SK-N-SH treated with all-trans-retinoic acid at 6 μM for 48 hours (cell line): ENCODE measurements around the gene ADGRV1.

Experiments
- ATAC-seq: fragments of 200-7000 bp; cut with Tn5 transposase; 3 replicates; pipeline ENCODE4 v1.9.1; 2020; ENCODE audit warnings: mild to moderate bottlenecking, moderate library complexity
- BACH2 ChIP-seq: fragments of 250-450 bp; sonication (Bioruptor Pico); IDR thresholded peaks from 2 replicates; pipeline ENCODE4 v1.9.0; 2021; ENCODE audit warnings: mild to moderate bottlenecking, borderline replicate concordance
- CREB5 ChIP-seq: fragments of 250-450 bp; sonication (Bioruptor Pico); IDR thresholded peaks from 2 replicates; pipeline ENCODE4 v1.5.1; 2020; ENCODE audit warnings: low read depth, mild to moderate bottlenecking, moderate library complexity
- CSDC2 ChIP-seq: fragments of 250-450 bp; sonication (Bioruptor Pico); IDR thresholded peaks from 2 replicates; pipeline ENCODE4 v1.5.0; 2020; ENCODE audit warnings: mild to moderate bottlenecking, moderate library complexity
- GLIS3 ChIP-seq: fragments of 250-450 bp; sonication (Bioruptor Pico); IDR thresholded peaks from 2 replicates; pipeline ENCODE4 v1.5.0; 2020; ENCODE audit warnings: mild to moderate bottlenecking, moderate library complexity
- ISL1 ChIP-seq: fragments of 250-450 bp; sonication (Bioruptor Pico); IDR thresholded peaks from 2 replicates; pipeline ENCODE4 v2.1.2; 2022; ENCODE audit warnings: mild to moderate bottlenecking, moderate library complexity
- OSR1 ChIP-seq: fragments of 250-450 bp; sonication (Bioruptor Pico); IDR thresholded peaks from 2 replicates; pipeline ENCODE4 v1.8.0; 2022; ENCODE audit warnings: moderate library complexity, mild to moderate bottlenecking, inconsistent platforms
- PATZ1 ChIP-seq: fragments of 250-450 bp; sonication (Bioruptor Pico); IDR thresholded peaks from 2 replicates; pipeline ENCODE4 v1.8.0; 2020; ENCODE audit warnings: mild to moderate bottlenecking, moderate library complexity, borderline replicate concordance
- POU6F1 ChIP-seq: fragments of 250-450 bp; sonication (Bioruptor Pico); IDR thresholded peaks from 2 replicates; pipeline ENCODE4 v1.8.0; 2021; ENCODE audit warnings: low read depth, mild to moderate bottlenecking, moderate library complexity, borderline replicate concordance
- PPARA ChIP-seq: fragments of 250-450 bp; sonication (Bioruptor Pico); IDR thresholded peaks from 2 replicates; pipeline ENCODE4 v1.5.0; 2020; ENCODE audit warnings: mild to moderate bottlenecking, borderline replicate concordance
- RARB ChIP-seq: fragments of 250-450 bp; sonication (Bioruptor Pico); IDR thresholded peaks from 2 replicates; pipeline ENCODE4 v1.8.0; 2021; ENCODE audit warnings: mild to moderate bottlenecking, moderate library complexity
- SNAI2 ChIP-seq: fragments of 250-450 bp; sonication (Bioruptor Pico); IDR thresholded peaks from 2 replicates; pipeline ENCODE4 v1.5.0; 2020; ENCODE audit warnings: mild to moderate bottlenecking, moderate library complexity
- TCF4 ChIP-seq: fragments of 250-450 bp; sonication (Bioruptor Pico); IDR thresholded peaks from 2 replicates; pipeline ENCODE4 v1.8.0; 2021; ENCODE audit warnings: mild to moderate bottlenecking, moderate library complexity, borderline replicate concordance
- TOX ChIP-seq: fragments of 250-450 bp; sonication (Bioruptor Pico); IDR thresholded peaks from 2 replicates; pipeline ENCODE4 v1.8.0; 2021; ENCODE audit warnings: mild to moderate bottlenecking, moderate library complexity, borderline replicate concordance
- TSHZ2 ChIP-seq: fragments of 250-450 bp; sonication (Bioruptor Pico); IDR thresholded peaks from 2 replicates; pipeline ENCODE4 v1.5.0; 2020; ENCODE audit warnings: mild to moderate bottlenecking, moderate library complexity
- ZFP3 ChIP-seq: fragments of 250-450 bp; sonication (Bioruptor Pico); IDR thresholded peaks from 2 replicates; pipeline ENCODE4 v1.5.0; 2020; ENCODE audit warnings: mild to moderate bottlenecking, moderate library complexity
- ZFP30 ChIP-seq: fragments of 450-650 bp; formaldehyde crosslinking; IDR thresholded peaks from 2 replicates; pipeline ENCODE4 v1.5.0; 2022; ENCODE audit warnings: mild to moderate bottlenecking, moderate library complexity
- ZNF565 ChIP-seq: fragments of 450-650 bp; formaldehyde crosslinking; conservative IDR thresholded peaks from 2 replicates; pipeline ENCODE4 v1.5.0; 2020; ENCODE audit warnings: low read depth, mild to moderate bottlenecking, moderate library complexity
- ZNF70 ChIP-seq: fragments of 450-650 bp; formaldehyde crosslinking; IDR thresholded peaks from 2 replicates; pipeline ENCODE4 v1.5.0; 2020; ENCODE audit warnings: mild to moderate bottlenecking, moderate library complexity
- ZNF8 ChIP-seq: fragments of 450-650 bp; formaldehyde crosslinking; IDR thresholded peaks from 2 replicates; pipeline ENCODE4 v1.5.0; 2020; ENCODE audit warnings: mild to moderate bottlenecking, moderate library complexity
- TF ChIP-seq, protein P1 (sequence below): fragments of 250-450 bp; sonication (Bioruptor Pico); IDR thresholded peaks from 2 replicates; pipeline ENCODE4 v1.5.1; 2021; ENCODE audit warnings: mild to moderate bottlenecking, moderate library complexity

ADGRV1 gene

GRCh38 chr5:90514520-90514919 is 44.1 kb upstream of the ADGRV1 start:
- TF ChIP-seq, protein P1, sequence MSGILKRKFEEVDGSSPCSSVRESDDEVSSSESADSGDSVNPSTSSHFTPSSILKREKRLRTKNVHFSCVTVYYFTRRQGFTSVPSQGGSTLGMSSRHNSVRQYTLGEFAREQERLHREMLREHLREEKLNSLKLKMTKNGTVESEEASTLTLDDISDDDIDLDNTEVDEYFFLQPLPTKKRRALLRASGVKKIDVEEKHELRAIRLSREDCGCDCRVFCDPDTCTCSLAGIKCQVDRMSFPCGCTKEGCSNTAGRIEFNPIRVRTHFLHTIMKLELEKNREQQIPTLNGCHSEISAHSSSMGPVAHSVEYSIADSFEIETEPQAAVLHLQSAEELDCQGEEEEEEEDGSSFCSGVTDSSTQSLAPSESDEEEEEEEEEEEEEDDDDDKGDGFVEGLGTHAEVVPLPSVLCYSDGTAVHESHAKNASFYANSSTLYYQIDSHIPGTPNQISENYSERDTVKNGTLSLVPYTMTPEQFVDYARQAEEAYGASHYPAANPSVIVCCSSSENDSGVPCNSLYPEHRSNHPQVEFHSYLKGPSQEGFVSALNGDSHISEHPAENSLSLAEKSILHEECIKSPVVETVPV (CRISPR knock-in tag) = no peak
- TF ChIP-seq PATZ1 = no peak
- no peak for TF ChIP-seq CREB5 (CRISPR knock-in tag)
- no peak for TF ChIP-seq RARB (CRISPR knock-in tag)
- no peak for TF ChIP-seq ZFP3 (CRISPR knock-in tag)
- no peak for TF ChIP-seq TSHZ2 (CRISPR knock-in tag)
- no peak for TF ChIP-seq TCF4
- no peak for TF ChIP-seq CSDC2 (CRISPR knock-in tag)
- no peak for TF ChIP-seq BACH2 (CRISPR knock-in tag)
- TF ChIP-seq GLIS3 (CRISPR knock-in tag) = no peak
- TF ChIP-seq ZNF8 (CRISPR knock-in tag) = no peak
- no peak for TF ChIP-seq ZFP30 (CRISPR knock-in tag)
- TF ChIP-seq ZNF70 (CRISPR knock-in tag) = no peak
- TF ChIP-seq TOX (CRISPR knock-in tag) = no peak
- no peak for TF ChIP-seq PPARA (CRISPR knock-in tag)
- TF ChIP-seq ZNF565 (CRISPR knock-in tag) = no peak
- TF ChIP-seq ISL1 = no peak
- no peak for TF ChIP-seq SNAI2 (CRISPR knock-in tag)
- no peak for TF ChIP-seq OSR1 (CRISPR knock-in tag)
- ATAC-seq = no peak

DNA sequence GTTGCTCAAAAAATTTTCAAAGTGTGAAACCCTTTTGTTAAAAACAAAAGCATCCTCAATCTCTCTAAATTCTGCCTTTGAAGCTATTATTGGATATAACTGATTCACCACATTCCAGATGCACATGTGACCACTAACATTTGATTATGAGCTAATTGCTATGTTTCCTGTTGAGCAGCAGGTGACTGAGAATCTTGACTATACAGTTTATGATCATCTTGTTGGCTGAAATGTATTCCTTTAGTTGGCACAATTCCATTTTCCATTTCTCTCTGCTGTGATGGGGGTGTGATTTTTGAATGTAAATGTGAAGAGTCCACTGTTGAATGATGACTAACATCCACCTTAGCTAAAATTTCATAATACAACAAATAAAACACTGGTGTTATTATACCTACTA is 39.9 kb upstream of the ADGRV1 start:
- ATAC-seq = no peak; the same call in 1 of the 3 replicates
- no peak for TF ChIP-seq OSR1 (CRISPR knock-in tag)
- no peak for TF ChIP-seq GLIS3 (CRISPR knock-in tag)
- TF ChIP-seq POU6F1 (CRISPR knock-in tag) = no peak
- TF ChIP-seq, all 23 proteins: peak for 0

DNA sequence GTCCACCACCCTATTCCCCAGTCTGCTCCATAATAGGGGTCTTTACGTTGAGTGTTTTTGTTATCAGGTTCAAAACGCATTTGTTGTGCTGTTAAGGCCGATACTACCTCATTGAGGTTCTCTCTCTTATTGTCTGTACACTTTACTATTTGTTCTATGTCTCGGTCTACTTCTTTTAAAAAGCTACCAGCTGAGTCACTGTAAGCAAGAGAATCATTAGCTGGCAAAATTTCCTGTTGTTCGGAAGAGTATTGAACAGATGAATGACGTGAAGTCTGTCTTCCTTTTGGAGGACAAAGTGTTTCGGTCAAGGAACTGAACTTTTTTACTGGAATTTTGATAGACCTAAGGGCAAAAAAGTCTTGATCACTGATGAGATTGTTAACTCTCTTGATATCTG is 39.5 kb upstream of the ADGRV1 start:
- TF ChIP-seq, protein P1 (CRISPR knock-in tag) = no peak
- TF ChIP-seq ZNF8 (CRISPR knock-in tag) = no peak
- ATAC-seq = no peak
